GM12878 (cell line): ENCODE data around the gene MLXIP. TPM values are rescaled to one million over a fixed set of nuclear protein-coding genes. Genes with fewer than 3 reads are reported as not detected.

ENCODE experiments used
- ATAC-seq: fragments of 200-7000 bp; cut with Tn5 transposase; 3 replicates; pipeline ENCODE4 v1.9.1; 2020; ENCODE audit warnings: mild to moderate bottlenecking, moderate library complexity
- BruUV-seq: library from RNA; stranded (reverse); fragments of 400-500 nt; replicated peaks from 2 replicates; lab custom pipeline; 2021; lab: Mats Ljungman, UMichigan
- CTCF ChIA-PET: fragments of 300-600 bp; sonication (Branson Sonifier 250); formaldehyde crosslinking; extraction: SDS; loops from one replicate; lab custom pipeline; 2021; ENCODE audit warnings: inconsistent platforms; lab: Yijun Ruan, JAX
- POLR2A ChIA-PET: fragments of 350-600 bp; formaldehyde crosslinking; extraction: SDS; loops from one replicate; lab custom pipeline; 2021; ENCODE audit warnings: inconsistent platforms; lab: Charles Lee
- RAD21 ChIA-PET: fragments of 300-600 bp; sonication (Branson Sonifier 250); formaldehyde crosslinking; loops from one replicate; lab custom pipeline; 2023; ENCODE audit warnings: antibody characterized with exemption; ENCODE audit not compliant: unreplicated experiment; lab: Charles Lee
- SMC1A ChIA-PET: fragments of 300-600 bp; sonication (Branson Sonifier 250); formaldehyde crosslinking; loops from one replicate; lab custom pipeline; 2023; ENCODE audit not compliant: unreplicated experiment, uncharacterized antibody; lab: Charles Lee
- DNase-seq: peaks from one replicate; pipeline ENCODE4 v3.0.0-alpha.2; 2011; ENCODE audit warnings: low read depth, low spot score
- FAIRE-seq: peaks from 3 replicates; lab custom pipeline; 2011; peaks lifted over from hg19 to GRCh38; lab: Jason Lieb, UNC
- H2AFZ ChIP-seq: 2 replicates; pipeline ENCODE4 v1.6.0; 2011; ENCODE audit warnings: low read depth, low read length, control low read depth; ENCODE audit not compliant: control insufficient read depth
- H3K27ac ChIP-seq: 2 replicates; pipeline ENCODE4 v1.5.1; 2011; ENCODE audit warnings: control low read depth; ENCODE audit not compliant: control insufficient read depth, insufficient read depth
- H3K27me3 ChIP-seq, 2 experiments: replicated peaks in 1 of 2; 2 replicates each; pipeline versions ENCODE4 v1.6.0 to v1.6.1; 2011; ENCODE audit warnings: low read length in 1 of 2; ENCODE audit not compliant: control insufficient read depth in 2 of 2, insufficient read depth in 2 of 2
- H3K36me3 ChIP-seq, 2 experiments: 2 replicates each; pipeline ENCODE4 v1.5.1; 2011; ENCODE audit warnings: low read length in 1 of 2; ENCODE audit not compliant: control insufficient read depth in 2 of 2, insufficient read depth in 2 of 2
- H3K4me1 ChIP-seq: 2 replicates; pipeline ENCODE4 v1.6.1; 2011; ENCODE audit warnings: mild to moderate bottlenecking, low read length, moderate library complexity, mixed read lengths; ENCODE audit not compliant: control insufficient read depth, insufficient read depth
- H3K4me2 ChIP-seq: 2 replicates; pipeline ENCODE4 v1.6.0; 2011; ENCODE audit warnings: control low read depth; ENCODE audit not compliant: control insufficient read depth, insufficient read depth
- H3K4me3 ChIP-seq: fragments of 200-600 bp; sonication (generic); 2 replicates; pipeline ENCODE4 v1.5.1; 2016
- H3K79me2 ChIP-seq: 2 replicates; pipeline ENCODE4 v1.6.0; 2011; ENCODE audit warnings: low read length; ENCODE audit not compliant: control insufficient read depth, insufficient read depth
- H3K9ac ChIP-seq: 2 replicates; pipeline ENCODE4 v1.8.0; 2011; ENCODE audit warnings: low read length, control low read depth, mixed read lengths; ENCODE audit not compliant: control insufficient read depth, insufficient read depth
- H3K9me3 ChIP-seq: replicated peaks from 3 replicates; pipeline ENCODE4 v1.5.1; 2011; ENCODE audit warnings: mild to moderate bottlenecking, low read length; ENCODE audit not compliant: control insufficient read depth, insufficient read depth
- H4K20me1 ChIP-seq: 2 replicates; pipeline ENCODE4 v1.6.0; 2011; ENCODE audit not compliant: control insufficient read depth, insufficient read depth
- ASH2L ChIP-seq: fragments of 300-600, 200-600 bp; sonication (generic); IDR thresholded peaks from 2 replicates; pipeline ENCODE4 v1.6.1; 2017; ENCODE audit warnings: low read depth, mild to moderate bottlenecking, borderline replicate concordance
- BMI1 ChIP-seq: fragments of 450-650 bp; IDR thresholded peaks from 2 replicates; pipeline ENCODE4 v1.6.1; 2016; ENCODE audit warnings: mild to moderate bottlenecking, moderate library complexity, borderline replicate concordance
- BRCA1 ChIP-seq: IDR thresholded peaks from 2 replicates; pipeline ENCODE4 v1.6.1; 2011; ENCODE audit warnings: low read depth, low read length, improper control_type of control experiment
- CBFB ChIP-seq: IDR thresholded peaks from 2 replicates; pipeline ENCODE4 v1.6.1; 2016; ENCODE audit warnings: antibody characterized with exemption, low read depth
- EED ChIP-seq: sonication (generic); IDR thresholded peaks from 2 replicates; pipeline ENCODE4 v1.6.1; 2016; ENCODE audit warnings: antibody characterized with exemption, low read depth
- HDAC2 ChIP-seq: fragments of 200-600 bp; sonication (generic); IDR thresholded peaks from 2 replicates; pipeline ENCODE4 v1.6.1; 2017
- LARP7 ChIP-seq: fragments of 450-650 bp; IDR thresholded peaks from 2 replicates; pipeline ENCODE4 v1.6.1; 2017; ENCODE audit warnings: mild to moderate bottlenecking
- MEF2B ChIP-seq: fragments of 450-650 bp; IDR thresholded peaks from 2 replicates; pipeline ENCODE4 v1.6.1; 2018; ENCODE audit warnings: mild to moderate bottlenecking, moderate library complexity; ENCODE audit not compliant: partially characterized antibody, poor library complexity, severe bottlenecking
- MYB ChIP-seq: fragments of 150-350 bp; IDR thresholded peaks from 2 replicates; pipeline ENCODE4 v1.6.1; 2014; ENCODE audit warnings: mild to moderate bottlenecking, low read depth, low read length, borderline replicate concordance
- PML ChIP-seq: IDR thresholded peaks from 2 replicates; pipeline ENCODE4 v1.6.1; 2012; ENCODE audit warnings: low read length, inconsistent platforms
- SMARCA5 ChIP-seq: fragments of 450-650 bp; IDR thresholded peaks from 2 replicates; pipeline ENCODE4 v1.6.1; 2017; ENCODE audit warnings: mild to moderate bottlenecking
- SP1 ChIP-seq: IDR thresholded peaks from one replicate; pipeline ENCODE4 v1.6.1; 2011; ENCODE audit warnings: low read depth, low read length
- SPI1 ChIP-seq: IDR thresholded peaks from 2 replicates; pipeline ENCODE4 v1.6.1; 2011; ENCODE audit warnings: low read depth, mild to moderate bottlenecking, low read length, moderate library complexity, borderline replicate concordance; ENCODE audit not compliant: insufficient read depth
- SRF ChIP-seq, 2 experiments: IDR thresholded peaks; 2 replicates each; pipeline ENCODE4 v1.6.1; 2011; ENCODE audit warnings: low read depth in 2 of 2, low read length in 2 of 2, mild to moderate bottlenecking in 1 of 2, moderate library complexity in 1 of 2
- TCF12 ChIP-seq: IDR thresholded peaks from 2 replicates; pipeline ENCODE4 v1.6.1; 2011; ENCODE audit warnings: low read depth, mild to moderate bottlenecking, low read length
- ZNF274 ChIP-seq: IDR thresholded peaks from one replicate; pipeline ENCODE4 v1.8.0; 2011; ENCODE audit not compliant: insufficient read length, insufficient read depth
- WGBS: methylation state at CpG from one replicate; pipeline ENCODE4 v1.1.6; 2016; ENCODE audit warnings: low lambda C conversion rate; ENCODE audit not compliant: insufficient replicate concordance, insufficient coverage; ENCODE audit errors: missing lambda C conversion rate; 5-methylcytosine and 5-hydroxymethylcytosine counted together
- in situ Hi-C: fragments of 300-500 bp; cut with MboI; formaldehyde crosslinking; loops from 9 replicates; pipeline ENCODE4 v1.14.3; 2018; ENCODE audit warnings: mixed read lengths
- intact Hi-C: fragments of 100-400 bp; cut with micrococcal nuclease; formaldehyde crosslinking; loops from one replicate; pipeline ENCODE4 v1.14.2; 2022; ENCODE audit not compliant: unreplicated experiment
- polyA plus RNA-seq, 11 experiments: library from polyadenylated mRNA; depleted of rRNA in 4 of 11; unstranded in 6 of 11; stranded (reverse) in 5 of 11; fragments of >200 nt; fragmentation: Nextera tagmentation in 4 of 11; fragmentation: Illumina TruSeq in 1 of 11; extraction: Ambion mirVana in 4 of 11; extraction: Trizol in 1 of 11; gene quantifications; 1 replicate in 1 of 11; 2 replicates in 10 of 11; pipeline versions ENCODE4 v1.2.1 to v1.2.3, GENCODE V29; 2011 to 2016; ENCODE audit warnings: inconsistent platforms in 2 of 11, missing spikeins in 2 of 11, low read depth in 1 of 11
- total RNA-seq, 4 experiments: library from RNA; depleted of rRNA in 3 of 4; stranded (reverse); fragments of >200 nt in 3 of 4; fragmentation: Illumina TruSeq in 1 of 4; extraction: Trizol in 1 of 4; gene quantifications; 2 replicates each; pipeline versions ENCODE4 v1.2.1 to v1.2.3, GENCODE V29; 2013 to 2021
- TF ChIP-seq, protein P1 (sequence below): IDR thresholded peaks from 2 replicates; pipeline ENCODE4 v1.6.1; 2011; ENCODE audit warnings: low read depth, mild to moderate bottlenecking, low read length, moderate library complexity, borderline replicate concordance; ENCODE audit errors: extremely low read depth

The MLXIP gene
- total and polyA plus RNA-seq, 10 of the 15 experiments (the other 5 are each of a cell fraction or from before 2014, with no cell fraction given) = 1.1 to 23.7 (median 7.0) TPM

DNA sequence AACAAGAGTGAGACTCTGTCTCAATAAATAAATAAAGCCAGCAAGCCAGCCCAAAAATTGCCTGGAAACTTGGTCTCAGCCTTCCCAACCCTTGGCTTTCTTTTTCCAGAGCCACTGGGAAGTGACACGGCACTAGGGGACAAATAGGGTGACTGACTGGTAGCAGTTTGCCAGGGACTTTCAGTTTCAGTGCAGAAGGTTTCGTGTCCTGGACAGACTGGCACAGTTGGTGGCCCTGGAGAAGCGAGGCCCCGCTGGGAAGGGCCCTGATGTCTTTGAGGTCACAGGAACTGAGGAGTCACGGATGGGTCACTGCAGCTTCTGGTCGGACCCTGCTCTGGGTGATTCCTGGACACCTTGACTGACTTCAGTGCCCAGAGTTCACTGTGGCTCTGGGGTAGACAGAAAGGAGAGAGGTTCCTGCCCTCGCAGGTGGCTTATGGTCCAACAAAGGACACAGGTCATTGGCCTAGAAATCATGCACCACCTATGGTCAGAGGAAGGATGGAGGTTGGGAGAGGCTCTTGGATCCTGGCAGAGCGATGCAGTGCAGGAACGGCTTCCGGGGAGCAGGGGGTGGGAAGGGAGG lies 107.0 kb downstream of the MLXIP start:
- WGBS = 54% methylated on average over 10 of the region's 10 CpGs
- no peak for ATAC-seq
- CTCF ChIA-PET = no interaction called here
- Histone ChIP-seq H3K4me1 (peaks cover 7% of the 10 kb centered on the region), H3K79me2 (no peaks in the 10 kb centered on the region), H3K4me3 (no peak overlapping the region), H3K9me3 (no peaks in the 10 kb centered on the region), H2AFZ (no peak overlapping the region), H3K36me3 (no peaks in the 10 kb centered on the region)
- FAIRE-seq = no peak
- in situ Hi-C loops = no loop called here
- POLR2A ChIA-PET = no interaction called here
- no peak for TF ChIP-seq MYB
- no peak for TF ChIP-seq HDAC2
- no peak for TF ChIP-seq SP1
- no peak for TF ChIP-seq CBFB
- TF ChIP-seq MEF2B = no peak
- no peak for TF ChIP-seq LARP7
- TF ChIP-seq PML = no peak
- TF ChIP-seq SMARCA5 = no peak
- TF ChIP-seq SPI1 = no peak
- no peak for TF ChIP-seq TCF12
- no peak for TF ChIP-seq ASH2L
- TF ChIP-seq BMI1 = no peak
- no peak for TF ChIP-seq SRF (IDR thresholded peaks at IDR 0.05; ENCODE audit: low read depth in 2 of 2, low read length in 2 of 2)
- TF ChIP-seq, protein P1, sequence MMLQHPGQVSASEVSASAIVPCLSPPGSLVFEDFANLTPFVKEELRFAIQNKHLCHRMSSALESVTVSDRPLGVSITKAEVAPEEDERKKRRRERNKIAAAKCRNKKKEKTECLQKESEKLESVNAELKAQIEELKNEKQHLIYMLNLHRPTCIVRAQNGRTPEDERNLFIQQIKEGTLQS = no peak
- no peak for TF ChIP-seq ZNF274
- TF ChIP-seq EED = no peak
- TF ChIP-seq BRCA1 = no peak
- TF ChIP-seq, all 136 proteins: peak for 0
- Histone ChIP-seq H3K27me3 (no peaks in the 10 kb centered on the region; a peak in 1 of 4 replicates), H3K9ac (no peak overlapping the region), H3K27ac (no peak overlapping the region), H4K20me1 (no peaks in the 10 kb centered on the region), H3K4me2 (no peak overlapping the region)
- RAD21 ChIA-PET = no interaction called here
- BruUV-seq = no TSS peak
- SMC1A ChIA-PET = no interaction called here
- intact Hi-C loops = no loop called here
- no peak for DNase-seq
